BLaER1 treated with 17β-estradiol and CSF1 and Interleukin-3, amounts not matched to agents 10 nM and 100 nM (cell line): Measurements from ENCODE around the gene POLE.

Source experiments
- H3K27ac ChIP-seq, 11 experiments: shearing (Covaris generic); formaldehyde crosslinking; 2 replicates each; pipeline ENCODE4 v1.8.1; 2022
- H3K27me3 ChIP-seq, 11 experiments: shearing (Covaris generic); formaldehyde crosslinking; 2 replicates each; pipeline ENCODE4 v1.8.1; 2022
- H3K36me3 ChIP-seq, 11 experiments: shearing (Covaris generic); formaldehyde crosslinking; 2 replicates each; pipeline ENCODE4 v1.8.1; 2022
- H3K4me1 ChIP-seq, 10 experiments: shearing (Covaris generic); formaldehyde crosslinking; 2 replicates each; pipeline ENCODE4 v1.8.1; 2022
- H3K4me2 ChIP-seq, 11 experiments: shearing (Covaris generic); formaldehyde crosslinking; 2 replicates each; pipeline ENCODE4 v1.8.1; 2022
- H3K4me3 ChIP-seq, 10 experiments: shearing (Covaris generic); formaldehyde crosslinking; 2 replicates each; pipeline ENCODE4 v1.8.1; 2022
- H3K9ac ChIP-seq, 11 experiments: shearing (Covaris generic); formaldehyde crosslinking; 2 replicates each; pipeline ENCODE4 v1.8.1; 2022
- H3K9me3 ChIP-seq, 11 experiments: shearing (Covaris generic); formaldehyde crosslinking; replicated peaks in 1 of 11; 2 replicates each; pipeline ENCODE4 v1.8.1; 2022
- H4K20me1 ChIP-seq, 11 experiments: shearing (Covaris generic); formaldehyde crosslinking; 2 replicates each; pipeline ENCODE4 v1.8.1; 2022
- Cebpa-rat ChIP-seq, 11 experiments: shearing (Covaris generic); IDR thresholded peaks; 2 replicates each; pipeline ENCODE4 v1.8.1; 2022

POLE gene

DNA sequence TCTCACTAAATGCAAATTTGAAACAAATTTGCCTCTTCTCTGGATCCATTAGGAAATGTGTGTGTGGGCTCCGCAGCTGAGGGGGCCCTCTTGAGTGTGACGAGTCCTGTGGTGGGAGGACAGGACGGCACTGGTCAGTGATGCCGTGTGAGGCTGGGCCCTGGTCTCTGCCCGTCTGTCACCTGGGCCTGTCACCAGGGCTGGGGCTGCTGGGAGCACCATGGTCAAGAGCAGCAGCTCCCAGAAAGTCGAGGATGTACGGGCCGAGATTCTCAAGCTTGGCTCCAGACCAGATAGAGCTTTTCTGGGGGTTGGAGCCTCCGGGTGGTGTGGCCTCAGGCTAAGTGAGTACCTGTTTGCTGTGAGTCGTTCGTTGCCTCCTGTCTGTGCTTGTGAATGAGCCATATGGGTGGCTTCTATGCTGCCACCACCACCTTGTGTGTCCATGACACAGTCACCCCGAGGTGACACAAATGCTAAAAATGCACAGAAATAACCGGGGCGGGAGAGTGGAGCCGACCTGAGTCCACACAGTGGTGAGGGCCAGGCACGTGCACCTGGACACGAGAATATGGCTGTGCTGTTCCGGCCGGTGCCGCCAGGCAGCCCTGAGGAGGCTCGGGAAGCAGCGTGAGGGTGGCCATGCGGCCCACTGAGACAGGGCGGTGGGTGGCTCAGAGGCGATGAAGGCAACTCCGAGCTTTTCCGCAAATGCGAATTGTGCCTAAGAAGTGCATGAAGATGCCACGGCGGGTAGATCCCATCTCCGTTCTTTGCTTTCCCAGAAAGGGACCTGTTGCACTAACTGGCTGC, 32.2 kb upstream of the POLE start:
- no peak overlapping the region for H3K27ac ChIP-seq
- H4K20me1 ChIP-seq = peaks cover 50 to 97% (median 94%) of the 10 kb centered on the region in 11 experiments; a peak in 21 of 22 replicates
- peaks cover 15 to 24% (median 19%) of the 10 kb centered on the region in 10 experiments for H3K4me1 ChIP-seq
- no peak for TF ChIP-seq Cebpa-rat (IDR thresholded peaks at IDR 0.05)
- H3K9ac ChIP-seq = no peak overlapping the region
- peaks cover 77 to 97% (median 89%) of the 10 kb centered on the region in 11 experiments for H3K36me3 ChIP-seq
- no peak overlapping the region for H3K4me2 ChIP-seq
- H3K27me3 ChIP-seq = no peaks in the 10 kb centered on the region
- no peaks in the 10 kb centered on the region for H3K9me3 ChIP-seq
- no peak overlapping the region for H3K4me3 ChIP-seq

DNA sequence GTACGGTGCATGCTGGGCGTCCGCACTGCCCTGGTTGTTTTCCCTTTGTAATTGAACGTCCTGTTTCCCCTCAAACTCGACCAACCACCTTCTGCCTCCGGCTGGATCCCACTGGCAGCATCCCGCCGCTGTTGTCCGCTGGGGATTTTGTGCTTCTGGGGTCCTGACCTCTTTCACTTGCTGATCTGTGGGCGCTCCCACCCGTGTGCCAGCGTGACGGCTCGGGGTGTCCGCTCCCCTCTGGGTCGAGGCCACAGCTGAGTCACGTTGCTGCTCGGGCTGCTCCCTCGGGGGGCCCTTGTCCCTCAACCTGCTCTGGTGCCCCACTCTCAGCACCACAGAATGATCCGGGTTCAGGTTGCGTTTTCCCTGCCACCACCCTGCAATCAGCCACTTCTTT, 31.5 kb upstream of the POLE start:
- Histone ChIP-seq H4K20me1 (peaks cover 47 to 97% (median 94%) of the 10 kb centered on the region in 11 experiments; a peak in 21 of 22 replicates), H3K9me3 (no peaks in the 10 kb centered on the region), H3K27me3 (no peaks in the 10 kb centered on the region), H3K4me2 (no peak overlapping the region), H3K9ac (no peak overlapping the region), H3K36me3 (peaks cover 71 to 97% (median 89%) of the 10 kb centered on the region in 11 experiments), H3K4me1 (peaks cover 16 to 29% (median 22%) of the 10 kb centered on the region in 10 experiments), H3K4me3 (no peak overlapping the region), H3K27ac (no peak overlapping the region)
- no peak for TF ChIP-seq Cebpa-rat (IDR thresholded peaks at IDR 0.05)

GRCh38 chr12:132717531-132718387, 30.6 kb upstream of the POLE start:
- peak overlapping the region; percentile 58 to 78 (median 65) for H3K4me2 ChIP-seq
- no peak overlapping the region for H3K4me3 ChIP-seq
- peaks cover 42 to 97% (median 94%) of the 10 kb centered on the region in 11 experiments; a peak in 21 of 22 replicates for H4K20me1 ChIP-seq
- H3K36me3 ChIP-seq = peaks cover 63 to 96% (median 88%) of the 10 kb centered on the region in 11 experiments
- peak overlapping the region in 8 of 11 experiments; percentile 23 to 60 (median 51); a peak in 13 of 22 replicates for H3K27ac ChIP-seq
- no peak for TF ChIP-seq Cebpa-rat (IDR thresholded peaks at IDR 0.05)
- H3K9me3 ChIP-seq = no peaks in the 10 kb centered on the region
- H3K4me1 ChIP-seq = peaks cover 25 to 37% (median 30%) of the 10 kb centered on the region in 10 experiments
- H3K27me3 ChIP-seq = no peaks in the 10 kb centered on the region
- peak overlapping the region in 7 of 11 experiments; percentile 2 to 48 (median 23); a peak in 7 of 22 replicates for H3K9ac ChIP-seq

GRCh38 chr12:132717011-132717410, 29.9 kb upstream of the POLE start:
- Histone ChIP-seq H3K4me1 (peaks cover 30 to 45% (median 37%) of the 10 kb centered on the region in 10 experiments), H3K4me2 (peak overlapping the region; percentile 58 to 78 (median 65); a peak in 21 of 22 replicates), H3K27ac (no peak overlapping the region; a peak in 1 of 22 replicates), H3K9me3 (no peaks in the 10 kb centered on the region), H3K4me3 (no peak overlapping the region), H4K20me1 (peaks cover 39 to 97% (median 96%) of the 10 kb centered on the region in 11 experiments; a peak in 21 of 22 replicates), H3K27me3 (no peaks in the 10 kb centered on the region), H3K9ac (peak overlapping the region in 4 of 11 experiments; percentile 8 to 46 (median 22); a peak in 4 of 22 replicates), H3K36me3 (peaks cover 56 to 89% (median 83%) of the 10 kb centered on the region in 11 experiments)
- no peak for TF ChIP-seq Cebpa-rat (IDR thresholded peaks at IDR 0.05)

DNA sequence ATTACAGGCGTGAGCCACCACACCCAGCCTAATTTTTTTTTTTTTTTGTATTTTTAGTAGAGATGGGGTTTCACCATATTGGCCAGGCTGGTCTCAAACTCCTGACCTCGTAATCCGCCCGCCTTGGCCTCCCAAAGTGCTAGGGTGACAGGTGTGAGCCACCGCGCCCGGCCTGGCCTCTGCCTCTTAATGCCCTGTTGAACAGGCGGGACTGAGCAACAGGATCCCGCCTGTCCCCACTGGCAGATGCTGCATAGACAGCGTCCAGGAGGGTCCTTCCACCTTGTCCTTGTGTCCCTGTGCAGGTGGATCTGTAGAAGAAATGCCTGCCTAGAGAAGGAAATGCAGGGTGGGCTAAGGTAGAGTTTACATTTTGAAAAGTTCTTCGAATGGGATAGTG, 29.2 kb upstream of the POLE start:
- Histone ChIP-seq H3K27ac (no peak overlapping the region), H3K4me3 (no peak overlapping the region), H4K20me1 (peaks cover 35 to 97% (median 96%) of the 10 kb centered on the region in 11 experiments; a peak in 21 of 22 replicates), H3K27me3 (no peaks in the 10 kb centered on the region), H3K36me3 (peaks cover 50 to 83% (median 76%) of the 10 kb centered on the region in 11 experiments), H3K9me3 (no peaks in the 10 kb centered on the region), H3K4me2 (peak overlapping the region in 8 of 11 experiments; percentile 58 to 78 (median 64); a peak in 10 of 22 replicates), H3K9ac (no peak overlapping the region; a peak in 1 of 22 replicates), H3K4me1 (peaks cover 37 to 51% (median 44%) of the 10 kb centered on the region in 10 experiments)
- TF ChIP-seq Cebpa-rat (IDR thresholded peaks at IDR 0.05) = no peak

DNA sequence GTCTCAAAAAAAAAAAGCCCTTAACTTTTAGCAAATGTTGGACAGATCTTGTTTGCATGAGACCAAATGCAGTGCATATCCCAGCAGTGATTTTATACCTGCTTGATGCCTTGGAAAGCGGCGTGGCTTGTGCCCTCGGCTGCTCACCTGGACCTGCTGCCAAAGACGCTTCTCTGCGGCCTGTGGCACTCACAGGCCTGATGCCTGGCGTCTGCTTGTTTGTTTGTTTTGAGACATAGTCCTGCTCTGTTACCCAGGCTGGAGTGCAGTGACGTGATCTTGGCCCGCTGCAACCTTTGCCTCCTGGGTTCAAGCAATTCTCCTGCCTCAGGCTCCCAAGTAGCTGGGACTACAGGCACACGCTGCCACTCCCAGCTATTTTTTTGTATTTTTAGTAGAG, 28.7 kb upstream of the POLE start:
- H3K4me2 ChIP-seq = no peak overlapping the region
- H3K27me3 ChIP-seq = no peaks in the 10 kb centered on the region
- peaks cover 37 to 51% (median 44%) of the 10 kb centered on the region in 10 experiments for H3K4me1 ChIP-seq
- H3K9ac ChIP-seq = no peak overlapping the region
- H3K27ac ChIP-seq = no peak overlapping the region
- no peaks in the 10 kb centered on the region for H3K9me3 ChIP-seq
- peaks cover 45 to 78% (median 72%) of the 10 kb centered on the region in 11 experiments for H3K36me3 ChIP-seq
- peaks cover 35 to 97% (median 92%) of the 10 kb centered on the region in 11 experiments; a peak in 21 of 22 replicates for H4K20me1 ChIP-seq
- H3K4me3 ChIP-seq = no peak overlapping the region
- no peak for TF ChIP-seq Cebpa-rat (IDR thresholded peaks at IDR 0.05)

- Histone ChIP-seq H4K20me1 (peaks cover 22 to 72% (median 68%) of the 10 kb centered on the region in 11 experiments; a peak in 21 of 22 replicates), H3K4me1 (peaks cover 46 to 63% (median 55%) of the 10 kb centered on the region in 10 experiments), H3K4me3 (no peak overlapping the region), H3K27ac (no peak overlapping the region), H3K9ac (no peak overlapping the region; a peak in 1 of 22 replicates), H3K4me2 (peak overlapping the region in 9 of 11 experiments; percentile 10 to 99 (median 85); a peak in 10 of 22 replicates), H3K36me3 (peaks cover 23 to 53% (median 47%) of the 10 kb centered on the region in 11 experiments), H3K27me3 (no peaks in the 10 kb centered on the region), H3K9me3 (no peaks in the 10 kb centered on the region)
- no peak for TF ChIP-seq Cebpa-rat (IDR thresholded peaks at IDR 0.05)
Observed at GRCh38 chr12:132713123-132713522, 26.0 kb upstream of the POLE start.

DNA sequence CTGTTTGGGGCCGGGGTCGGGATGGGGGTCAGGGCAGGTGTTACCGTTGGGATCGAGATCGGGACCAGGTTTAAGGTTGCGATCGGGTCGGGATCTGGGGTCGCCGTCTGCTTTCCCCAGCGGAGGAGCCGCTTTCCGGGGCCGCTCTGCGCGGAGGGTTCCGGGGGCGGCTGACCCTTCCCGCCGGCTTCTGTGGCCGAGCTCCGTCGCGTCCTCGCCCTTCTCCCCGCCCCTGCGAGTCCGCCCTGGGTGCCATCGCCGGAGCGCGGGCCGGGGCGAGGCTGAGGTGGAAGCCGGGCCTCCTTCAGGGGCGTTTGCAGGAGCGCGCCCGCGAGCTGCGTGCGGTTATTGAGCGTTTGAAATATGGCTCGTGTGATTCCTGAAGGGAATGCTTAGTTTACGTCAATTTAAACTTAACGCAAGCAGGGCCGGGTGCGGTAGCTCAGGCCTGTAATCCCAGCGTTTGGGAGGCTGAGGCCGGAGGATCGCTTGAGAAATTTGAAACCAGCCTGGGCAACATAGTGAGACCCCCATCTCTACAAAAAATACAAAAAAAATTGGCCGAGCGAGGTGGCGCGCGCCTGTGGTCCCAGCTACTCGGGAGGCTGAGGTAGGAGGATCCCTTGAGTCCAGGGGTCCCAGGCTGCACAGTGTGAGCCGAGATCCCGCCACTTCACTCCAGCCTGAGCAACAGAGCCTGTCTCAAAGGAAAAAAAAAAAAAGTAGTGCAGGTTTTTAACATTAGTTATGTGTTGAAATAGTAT, 24.1 kb upstream of the POLE start:
- peak overlapping the region; percentile 65 to 91 (median 84); a peak in 21 of 22 replicates for H3K27ac ChIP-seq
- H3K9ac ChIP-seq = peak overlapping the region; percentile 83 to 97 (median 90)
- peak overlapping the region; percentile 85 to 99 (median 95) for H3K4me2 ChIP-seq
- peak overlapping the region; percentile 78 to 98 (median 94) for H3K4me3 ChIP-seq
- no peaks in the 10 kb centered on the region for H3K27me3 ChIP-seq
- peaks cover 29 to 45% (median 37%) of the 10 kb centered on the region in 10 experiments for H3K4me1 ChIP-seq
- H4K20me1 ChIP-seq = peaks cover 8 to 53% (median 50%) of the 10 kb centered on the region in 11 experiments; a peak in 21 of 22 replicates
- peaks cover 15 to 43% (median 34%) of the 10 kb centered on the region in 11 experiments for H3K36me3 ChIP-seq
- no peaks in the 10 kb centered on the region for H3K9me3 ChIP-seq
- no peak for TF ChIP-seq Cebpa-rat (IDR thresholded peaks at IDR 0.05)
